ENCODE measurements around the gene ATG4B.
A peak's percentile ranks its signal among the peaks of the same experiment; 100 is the strongest.

ATG4B gene

GRCh38 chr2:241695651-241696050 lies 58.2 kb downstream of the ATG4B start:
- no peak for DNase-seq

- no peak for DNase-seq
Measured at GRCh38 chr2:241701149-241701398, 63.6 kb downstream of the ATG4B start.

GRCh38 chr2:241701399-241702154 lies 64.1 kb downstream of the ATG4B start, which contains the start of gene ING5:
Gene ING5 (plus strand): TSS chr2:241702039. CDS start chr2:241702066, 27 bp downstream.
- DNase-seq = peak; percentile 92

- DNase-seq = peak; percentile 69
Measured at GRCh38 chr2:241702155-241703031, 64.9 kb downstream of the ATG4B start.

- peak; percentile 28 for DNase-seq
Measured at GRCh38 chr2:241703032-241703604, 65.6 kb downstream of the ATG4B start.

GRCh38 chr2:241706537-241706936 lies 69.0 kb downstream of the ATG4B start:
- no peak for DNase-seq

- no peak for DNase-seq
Measured at GRCh38 chr2:241708879-241709278, 71.4 kb downstream of the ATG4B start.

GRCh38 chr2:241719093-241719492 lies 81.6 kb downstream of the ATG4B start:
- no peak for DNase-seq

GRCh38 chr2:241720099-241720498 lies 82.6 kb downstream of the ATG4B start:
- no peak for DNase-seq

- no peak for DNase-seq
Measured at GRCh38 chr2:241720560-241720959, 83.1 kb downstream of the ATG4B start.

- no peak for DNase-seq
Measured at GRCh38 chr2:241721852-241722251, 84.4 kb downstream of the ATG4B start.

GRCh38 chr2:241722896-241723454 lies 85.5 kb downstream of the ATG4B start:
- DNase-seq = no peak

Data from fibroblast of skin of back (primary cell).